Measurements from ENCODE around the gene LRRTM4. TPM values are rescaled to one million over a fixed set of nuclear protein-coding genes. Genes with fewer than 3 reads are reported as not detected.
"Not testable (repeated sequence)": the region's sequence is repeated elsewhere in the genome, so short reads cannot be mapped to it uniquely, and the experiment has no call there.

LRRTM4 gene
- polyA plus RNA-seq, 3 donors from 2014 or later = not detected

- Mint-ChIP-seq H3K4me1 (no peaks in the 10 kb centered on the region), H3K27ac (no peak overlapping the region), H3K27me3 (ENCODE audit: low read depth in 3 of 3) (peaks cover 1 to 2% (median 2%) of the 10 kb centered on the region in 3 donors), H3K4me3 (no peak overlapping the region), H3K36me3 (no peaks in the 10 kb centered on the region), H3K9me3 (peaks cover 19 to 51% (median 36%) of the 10 kb centered on the region in 6 donors)
- DNase-seq = no peak
Measured at GRCh38 chr2:77268626-77269025, 253.6 kb downstream of the LRRTM4 start.

DNA sequence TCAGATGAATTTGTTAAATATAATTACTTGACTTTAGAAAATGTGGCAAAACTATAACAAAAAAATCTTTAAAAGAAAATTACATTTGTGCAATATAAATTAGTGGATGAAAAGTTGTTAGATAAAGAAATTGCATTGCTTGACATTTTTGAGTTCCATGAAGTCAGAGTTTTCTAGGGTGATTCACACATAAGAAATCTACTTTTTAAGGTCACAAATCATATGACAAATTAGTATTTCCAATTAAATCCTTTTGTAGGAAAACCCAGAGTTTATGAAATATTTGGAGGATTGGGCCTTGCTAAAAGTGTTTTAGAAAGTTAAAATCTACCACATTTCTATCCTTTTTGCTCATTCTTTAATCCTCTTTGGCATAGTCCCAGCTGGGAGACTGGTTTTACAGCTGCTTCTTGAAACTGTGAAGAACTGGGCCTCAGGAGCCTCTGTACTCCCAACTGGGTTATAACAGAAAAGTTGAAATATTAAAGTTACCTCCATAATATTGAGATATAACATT lies 289.2 kb downstream of the LRRTM4 start:
- no peak overlapping the region for H3K27ac Mint-ChIP-seq
- H3K27me3 Mint-ChIP-seq (ENCODE audit: low read depth in 3 of 3) = peaks cover 1 to 3% (median 3%) of the 10 kb centered on the region in 3 donors
- no peak overlapping the region for H3K4me3 Mint-ChIP-seq
- no peaks in the 10 kb centered on the region for H3K36me3 Mint-ChIP-seq
- peaks cover 15 to 60% (median 38%) of the 10 kb centered on the region in 6 donors for H3K9me3 Mint-ChIP-seq
- no peak for DNase-seq
- H3K4me1 Mint-ChIP-seq = no peaks in the 10 kb centered on the region

DNA sequence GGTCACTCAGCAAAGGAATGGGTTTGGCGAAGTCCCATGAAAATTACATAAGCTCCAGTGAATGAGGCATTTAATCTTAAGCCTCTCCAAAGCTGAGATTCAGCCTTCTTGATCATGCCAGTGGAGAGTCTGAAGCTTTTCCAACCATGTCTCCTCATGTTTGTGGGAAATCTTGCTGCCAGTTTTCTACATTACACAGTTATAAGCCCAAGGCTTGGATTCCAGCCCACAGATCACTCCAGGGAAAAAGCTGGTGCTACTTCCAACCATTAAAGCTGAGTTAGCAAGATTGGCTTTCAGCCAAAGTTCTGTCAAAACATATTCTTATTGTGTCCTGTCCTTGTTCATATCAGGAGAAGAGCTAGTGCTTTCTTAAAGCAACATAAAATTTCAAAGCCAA lies 293.8 kb downstream of the LRRTM4 start:
- Mint-ChIP-seq H3K4me3 (no peak overlapping the region), H3K27ac (no peak overlapping the region), H3K9me3 (peaks cover 10 to 26% (median 17%) of the 10 kb centered on the region in 6 donors), H3K27me3 (ENCODE audit: low read depth in 3 of 3) (peaks cover 3% of the 10 kb centered on the region in 3 donors), H3K4me1 (no peaks in the 10 kb centered on the region), H3K36me3 (no peaks in the 10 kb centered on the region)
- no peak for DNase-seq

GRCh38 chr2:77210725-77211124 lies 311.5 kb downstream of the LRRTM4 start:
- Mint-ChIP-seq H3K9me3 (peaks cover 5 to 30% (median 13%) of the 10 kb centered on the region in 6 donors), H3K27ac (no peak overlapping the region), H3K4me3 (no peak overlapping the region), H3K27me3 (ENCODE audit: low read depth in 3 of 3) (no peaks in the 10 kb centered on the region), H3K36me3 (no peaks in the 10 kb centered on the region), H3K4me1 (no peaks in the 10 kb centered on the region)
- DNase-seq = no peak

DNA sequence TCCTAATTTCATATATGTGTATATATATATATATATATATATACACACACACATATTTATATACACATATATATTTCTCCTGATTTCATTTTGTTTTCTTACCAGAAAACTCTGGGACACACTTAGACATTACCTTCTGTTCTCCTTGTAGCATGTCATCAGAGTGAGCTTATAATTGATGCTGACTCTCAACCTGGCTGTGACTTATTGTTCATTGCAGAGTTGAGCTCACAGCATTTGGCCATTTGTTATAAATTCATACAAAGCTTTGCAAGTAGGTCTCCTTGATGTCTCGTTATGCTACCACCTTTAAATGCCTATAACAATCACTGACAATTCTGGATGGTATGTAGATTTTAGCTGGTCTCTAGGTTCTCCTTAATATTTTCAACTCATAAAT lies 314.8 kb downstream of the LRRTM4 start:
- Mint-ChIP-seq H3K4me1 (no peaks in the 10 kb centered on the region), H3K27me3 (ENCODE audit: low read depth in 3 of 3) (no peaks in the 10 kb centered on the region), H3K4me3 (no peak overlapping the region)

GRCh38 chr2:77201755-77202154 lies 320.4 kb downstream of the LRRTM4 start:
- H3K4me1 Mint-ChIP-seq = no peaks in the 10 kb centered on the region
- no peaks in the 10 kb centered on the region for H3K27me3 Mint-ChIP-seq (ENCODE audit: low read depth in 3 of 3)
- H3K9me3 Mint-ChIP-seq = peaks cover 6 to 48% (median 26%) of the 10 kb centered on the region in 6 donors
- no peak overlapping the region for H3K4me3 Mint-ChIP-seq
- no peak overlapping the region for H3K27ac Mint-ChIP-seq
- no peaks in the 10 kb centered on the region for H3K36me3 Mint-ChIP-seq
- no peak for DNase-seq

More for the DNA sequence above, 314.8 kb downstream of the LRRTM4 start:
- no peak for DNase-seq
- H3K27ac Mint-ChIP-seq = no peak overlapping the region
- no peaks in the 10 kb centered on the region for H3K36me3 Mint-ChIP-seq
- peaks cover 9 to 45% (median 24%) of the 10 kb centered on the region in 6 donors for H3K9me3 Mint-ChIP-seq

GRCh38 chr2:77199411-77199810 lies 322.8 kb downstream of the LRRTM4 start:
- H3K27me3 Mint-ChIP-seq (ENCODE audit: low read depth in 3 of 3) = no peaks in the 10 kb centered on the region
- no peaks in the 10 kb centered on the region for H3K4me1 Mint-ChIP-seq
- H3K4me3 Mint-ChIP-seq = no peak overlapping the region
- H3K9me3 Mint-ChIP-seq = peaks cover under 1 to 43% (median 22%) of the 10 kb centered on the region in 6 donors
- DNase-seq = no peak
- H3K27ac Mint-ChIP-seq = no peak overlapping the region
- no peaks in the 10 kb centered on the region for H3K36me3 Mint-ChIP-seq

DNA sequence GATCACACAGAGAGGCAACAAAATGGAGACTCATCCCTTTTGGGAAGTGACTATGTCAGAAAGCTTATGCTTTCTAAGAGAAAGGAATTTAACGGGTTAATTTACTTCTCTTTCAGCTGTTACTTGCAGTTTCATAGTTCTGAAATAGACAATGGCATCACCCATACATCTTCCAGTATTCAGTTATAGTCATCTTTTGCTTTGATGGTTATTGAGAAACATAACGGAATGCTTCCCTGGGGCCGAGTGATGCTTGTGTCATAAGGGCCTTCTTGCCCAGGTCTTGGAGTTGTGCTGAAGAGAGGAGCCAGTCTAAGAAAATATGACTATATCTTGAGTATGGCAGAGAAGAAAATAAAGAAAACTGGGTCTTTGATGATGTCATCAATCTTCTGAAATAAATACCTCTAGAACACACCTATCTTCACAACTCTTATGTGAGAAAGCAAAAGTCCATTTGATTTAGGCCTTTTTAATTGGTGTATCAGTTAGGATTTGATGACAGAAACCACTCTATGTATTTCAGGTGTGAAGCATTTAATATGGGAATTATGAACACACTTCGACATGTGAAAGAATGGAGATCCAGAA lies 328.2 kb downstream of the LRRTM4 start:
- Mint-ChIP-seq H3K9me3 (peaks cover 5 to 35% (median 13%) of the 10 kb centered on the region in 6 donors), H3K27me3 (ENCODE audit: low read depth in 3 of 3) (no peaks in the 10 kb centered on the region), H3K4me1 (no peaks in the 10 kb centered on the region), H3K4me3 (no peak overlapping the region), H3K27ac (no peak overlapping the region), H3K36me3 (no peaks in the 10 kb centered on the region)
- DNase-seq = no peak

GRCh38 chr2:77192811-77193289 lies 329.3 kb downstream of the LRRTM4 start:
- H3K27ac Mint-ChIP-seq = no peak overlapping the region
- H3K27me3 Mint-ChIP-seq (ENCODE audit: low read depth in 3 of 3) = no peaks in the 10 kb centered on the region
- H3K9me3 Mint-ChIP-seq = peaks cover 5 to 33% (median 17%) of the 10 kb centered on the region in 6 donors
- DNase-seq = no peak
- H3K36me3 Mint-ChIP-seq = no peaks in the 10 kb centered on the region
- H3K4me3 Mint-ChIP-seq = no peak overlapping the region
- no peaks in the 10 kb centered on the region for H3K4me1 Mint-ChIP-seq

GRCh38 chr2:77191665-77192064 lies 330.5 kb downstream of the LRRTM4 start:
- Mint-ChIP-seq H3K27me3 (ENCODE audit: low read depth in 3 of 3) (no peaks in the 10 kb centered on the region), H3K4me1 (no peaks in the 10 kb centered on the region), H3K27ac (no peak overlapping the region), H3K9me3 (peaks cover 5 to 29% (median 18%) of the 10 kb centered on the region in 6 donors), H3K36me3 (no peaks in the 10 kb centered on the region), H3K4me3 (no peak overlapping the region)
- DNase-seq = no peak

- H3K27me3 Mint-ChIP-seq (ENCODE audit: low read depth in 3 of 3) = no peaks in the 10 kb centered on the region
- no peak for DNase-seq
Measured at GRCh38 chr2:77190721-77191346, 331.3 kb downstream of the LRRTM4 start.

GRCh38 chr2:77185052-77185451 lies 337.1 kb downstream of the LRRTM4 start:
- no peaks in the 10 kb centered on the region for H3K36me3 Mint-ChIP-seq
- H3K9me3 Mint-ChIP-seq = peaks cover 10 to 58% (median 32%) of the 10 kb centered on the region in 6 donors
- no peaks in the 10 kb centered on the region for H3K27me3 Mint-ChIP-seq (ENCODE audit: low read depth in 3 of 3)
- H3K4me1 Mint-ChIP-seq = no peaks in the 10 kb centered on the region
- DNase-seq = no peak
- no peak overlapping the region for H3K27ac Mint-ChIP-seq
- no peak overlapping the region for H3K4me3 Mint-ChIP-seq

More at GRCh38 chr2:77190721-77191346, 331.3 kb downstream of the LRRTM4 start:
- Mint-ChIP-seq H3K36me3 (no peaks in the 10 kb centered on the region), H3K27ac (no peak overlapping the region), H3K9me3 (peaks cover 8 to 27% (median 21%) of the 10 kb centered on the region in 6 donors), H3K4me1 (no peaks in the 10 kb centered on the region), H3K4me3 (no peak overlapping the region)

DNA sequence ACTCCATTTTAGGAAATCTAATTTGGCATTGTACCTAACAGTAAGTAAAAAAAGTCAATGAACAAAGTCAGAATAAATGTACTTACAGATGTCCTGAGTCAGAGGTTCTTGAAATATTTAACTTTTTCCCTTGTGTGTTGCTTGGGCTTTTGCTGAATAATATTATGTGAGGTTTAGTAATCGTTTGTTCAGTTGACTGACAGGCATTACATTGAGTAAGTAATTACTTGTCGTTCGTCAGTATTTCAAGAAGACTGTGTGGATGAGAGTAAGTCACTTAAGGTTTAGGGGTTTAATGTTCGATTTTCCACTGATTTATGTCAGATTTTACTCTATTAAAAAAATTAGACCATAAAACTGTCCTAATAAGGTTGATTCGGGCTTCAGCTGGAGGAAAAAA lies 342.9 kb downstream of the LRRTM4 start:
- no peak for DNase-seq
- Mint-ChIP-seq H3K4me1 (no peaks in the 10 kb centered on the region), H3K9me3 (peaks cover 7 to 43% (median 31%) of the 10 kb centered on the region in 6 donors), H3K4me3 (no peak overlapping the region), H3K27me3 (ENCODE audit: low read depth in 3 of 3) (no peaks in the 10 kb centered on the region), H3K36me3 (peaks cover 0 to 3% (median 0%) of the 10 kb centered on the region in 3 donors), H3K27ac (no peak overlapping the region)

- peaks cover 5 to 46% (median 24%) of the 10 kb centered on the region in 6 donors for H3K9me3 Mint-ChIP-seq
- H3K27ac Mint-ChIP-seq; DNase-seq; H3K36me3 Mint-ChIP-seq; H3K4me3 Mint-ChIP-seq; H3K27me3 Mint-ChIP-seq (ENCODE audit: low read depth in 3 of 3); H3K4me1 Mint-ChIP-seq: not testable (repeated sequence)
Measured at GRCh38 chr2:77175266-77175780, 346.9 kb downstream of the LRRTM4 start.
